Mesothelial cell of epicardium (in vitro differentiated cells): Measurements from ENCODE around the gene URB2. TPM values are rescaled to one million over a fixed set of nuclear protein-coding genes. Genes with fewer than 3 reads are reported as not detected.

ENCODE experiments used
- DNase-seq, 2 experiments: peaks; one replicate each; pipeline ENCODE4 v3.0.0; 2021; ENCODE audit warnings: low spot score in 2 of 2; ENCODE audit not compliant: unreplicated experiment in 2 of 2
- H3K27ac Mint-ChIP-seq: 2 replicates; pipeline ENCODE4 v1.8.0; 2021; ENCODE audit warnings: mixed read lengths
- H3K27me3 Mint-ChIP-seq: 2 replicates; pipeline ENCODE4 v1.8.0; 2021; ENCODE audit warnings: low read depth, mixed read lengths
- H3K36me3 Mint-ChIP-seq: 2 replicates; pipeline ENCODE4 v1.8.0; 2021; ENCODE audit warnings: mixed read lengths
- H3K4me1 Mint-ChIP-seq: 2 replicates; pipeline ENCODE4 v1.8.0; 2021; ENCODE audit warnings: mixed read lengths
- H3K4me3 Mint-ChIP-seq: 2 replicates; pipeline ENCODE4 v1.8.0; 2021; ENCODE audit warnings: mild to moderate bottlenecking, moderate library complexity, mixed read lengths
- H3K9me3 Mint-ChIP-seq: 2 replicates; pipeline ENCODE4 v1.8.0; 2021; ENCODE audit warnings: mixed read lengths
- CTCF ChIP-seq: fragments of 200-600 bp; sonication (generic); IDR thresholded peaks from one replicate; pipeline ENCODE4 v1.5.0; 2021; ENCODE audit warnings: antibody characterized with exemption; ENCODE audit not compliant: unreplicated experiment
- total RNA-seq: library from RNA; stranded (reverse); gene quantifications from 3 replicates; pipeline ENCODE4 v1.2.1, GENCODE V29; 2021

The URB2 gene
- total RNA-seq, 1 donor from 2014 or later, result 11.4 TPM

- H3K9me3 Mint-ChIP-seq, result no peaks in the 10 kb centered on the region
- H3K27me3 Mint-ChIP-seq, result no peaks in the 10 kb centered on the region
- DNase-seq, result no peak
- H3K4me3 Mint-ChIP-seq, result peak overlapping the region; percentile 88
- H3K27ac Mint-ChIP-seq, result peak overlapping the region; percentile 93
- peaks cover 26% of the 10 kb centered on the region for H3K4me1 Mint-ChIP-seq
- H3K36me3 Mint-ChIP-seq, result no peaks in the 10 kb centered on the region
- no peak for TF ChIP-seq CTCF
Measured at GRCh38 chr1:229624521-229625070, 1.5 kb upstream of the URB2 start.

- DNase-seq, result peak; percentile 37 to 67
- TF ChIP-seq CTCF, result no peak
- no peaks in the 10 kb centered on the region for H3K27me3 Mint-ChIP-seq
- no peaks in the 10 kb centered on the region for H3K9me3 Mint-ChIP-seq
- H3K27ac Mint-ChIP-seq, result peak overlapping the region; percentile 93
- H3K4me3 Mint-ChIP-seq, result peak overlapping the region; percentile 88
- H3K4me1 Mint-ChIP-seq, result peaks cover 26% of the 10 kb centered on the region
- H3K36me3 Mint-ChIP-seq, result no peaks in the 10 kb centered on the region
Measured at GRCh38 chr1:229625071-229625914, 754 bp upstream of the URB2 start.

- Mint-ChIP-seq H3K9me3 (no peaks in the 10 kb centered on the region), H3K36me3 (no peaks in the 10 kb centered on the region), H3K4me3 (peak overlapping the region; percentile 98), H3K4me1 (peaks cover 26% of the 10 kb centered on the region), H3K27ac (peak overlapping the region; percentile 98), H3K27me3 (no peaks in the 10 kb centered on the region)
- no peak for DNase-seq
- TF ChIP-seq CTCF, result no peak
Measured at GRCh38 chr1:229627003-229627402, 956 bp downstream of the URB2 start.

- Mint-ChIP-seq H3K4me1 (peaks cover 21% of the 10 kb centered on the region), H3K36me3 (no peaks in the 10 kb centered on the region), H3K9me3 (no peaks in the 10 kb centered on the region), H3K4me3 (no peak overlapping the region), H3K27me3 (no peaks in the 10 kb centered on the region), H3K27ac (no peak overlapping the region)
- DNase-seq, result no peak
- no peak for TF ChIP-seq CTCF
Measured at GRCh38 chr1:229629261-229629660, 3.2 kb downstream of the URB2 start.

- no peak for DNase-seq
- Mint-ChIP-seq H3K9me3 (no peaks in the 10 kb centered on the region), H3K36me3 (peaks cover 12% of the 10 kb centered on the region), H3K27me3 (no peaks in the 10 kb centered on the region), H3K27ac (no peak overlapping the region), H3K4me1 (peaks cover 12% of the 10 kb centered on the region), H3K4me3 (no peak overlapping the region)
- TF ChIP-seq CTCF, result no peak
Measured at GRCh38 chr1:229631148-229631547, 5.1 kb downstream of the URB2 start.
